GM19452 (cell line): ENCODE results near the gene RSPH6A.
A peak's percentile ranks its signal among the peaks of the same experiment; 100 is the strongest.

Experiments
- ATAC-seq: cut with Tn5 transposase; IDR thresholded peaks from one replicate; pipeline ENCODE4 v1.9.1; 2021; ENCODE audit not compliant: unreplicated experiment

The RSPH6A gene

DNA sequence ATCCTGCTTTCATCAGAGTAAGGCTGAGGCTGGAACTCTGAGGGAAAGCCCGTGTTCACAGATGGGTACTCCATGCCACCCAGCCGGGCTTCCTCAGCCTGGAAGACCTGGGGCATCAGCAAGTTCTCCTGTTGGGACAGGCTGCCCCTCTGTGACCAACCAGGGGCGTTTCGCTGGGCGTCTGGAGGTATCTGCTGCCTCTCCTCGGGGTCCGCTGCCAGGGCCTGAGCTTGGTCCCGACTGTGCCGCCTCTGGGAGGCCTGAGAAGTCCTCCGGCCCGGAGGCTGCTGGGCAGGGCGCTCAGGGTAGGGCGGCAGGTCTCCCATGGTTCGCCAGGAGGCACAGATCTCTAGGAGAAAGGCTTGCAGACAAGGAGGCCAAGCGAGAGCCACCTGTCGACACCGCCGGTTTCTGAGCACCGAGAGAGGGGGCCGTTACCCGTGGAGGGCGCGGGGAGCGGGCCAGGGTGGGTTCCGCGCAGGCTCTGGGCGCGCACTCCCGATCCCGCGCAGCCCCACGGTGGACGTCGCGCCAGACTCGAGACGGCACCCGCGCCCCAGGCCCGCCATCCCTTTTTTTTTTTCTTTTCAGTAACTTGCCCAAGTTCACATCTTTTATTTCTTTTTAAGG lies at the start of gene RSPH6A:
Gene RSPH6A, minus strand, starts transcription at position 458 of the 630 bp plus-strand sequence. Its CDS starts 132 bp downstream, at position 326.
- no peak for ATAC-seq

DNA sequence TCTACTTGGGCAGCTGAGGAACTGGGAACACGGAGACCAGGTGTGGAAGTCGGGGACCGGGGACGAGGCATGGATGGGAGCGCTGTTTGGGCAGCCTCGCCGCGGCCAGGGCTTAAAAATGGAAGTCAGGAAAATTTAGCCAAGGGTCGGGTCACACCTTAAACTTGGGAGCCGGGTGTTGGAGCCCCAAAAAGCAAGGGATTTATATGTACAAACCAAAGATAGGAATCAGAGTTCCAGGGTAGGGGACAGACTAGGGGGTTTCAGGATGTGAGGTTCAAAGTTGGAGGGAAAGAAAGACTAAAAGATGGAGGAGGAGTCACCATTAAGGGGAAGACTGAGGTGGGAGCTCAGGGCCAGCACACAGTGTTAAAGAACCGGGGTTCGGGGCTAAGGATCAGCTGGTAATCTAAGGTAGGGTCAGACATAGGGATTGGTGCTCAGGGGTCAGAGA lies 49.5 kb upstream of the RSPH6A start:
- no peak for ATAC-seq

DNA sequence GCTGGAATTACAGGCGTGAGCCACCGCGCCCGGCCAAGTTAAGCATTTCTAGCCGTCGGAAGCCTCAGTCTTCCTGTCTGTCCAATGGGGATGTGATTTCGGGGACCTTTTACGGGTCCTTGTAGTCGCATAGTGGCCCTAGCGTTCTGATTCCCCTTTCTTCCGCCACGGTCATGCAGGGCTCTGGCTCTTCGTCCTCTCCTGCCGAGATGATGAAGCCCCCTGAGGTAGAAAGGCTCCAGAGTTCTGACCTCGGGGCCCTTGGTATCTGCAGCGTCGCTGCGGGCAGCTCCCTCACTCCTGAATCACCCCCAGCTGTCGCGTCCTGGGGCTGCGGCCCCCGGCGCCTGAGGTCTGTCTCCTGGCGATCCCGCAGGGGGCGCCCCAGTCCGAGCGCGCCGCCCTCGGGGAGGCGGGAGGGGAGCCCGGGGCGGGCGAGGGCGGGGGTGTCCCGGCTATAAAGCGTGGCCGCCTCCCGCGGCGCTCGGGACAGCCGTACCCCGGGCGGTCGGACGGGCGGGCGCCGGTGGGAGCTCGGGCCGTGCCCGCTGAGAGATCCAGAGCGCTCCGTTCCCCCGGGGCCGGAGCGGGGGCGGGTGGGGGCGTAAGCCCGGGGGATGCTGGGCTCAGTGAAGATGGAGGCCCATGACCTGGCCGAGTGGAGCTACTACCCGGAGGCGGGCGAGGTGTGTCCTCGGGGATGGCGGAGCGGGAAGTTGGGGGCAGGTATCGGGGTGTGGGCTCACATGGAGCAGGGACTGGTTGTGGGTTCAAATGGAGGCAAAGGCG lies 48.9 kb upstream of the RSPH6A start, which contains the start of gene FOXA3:
Gene FOXA3, plus strand, starts transcription at position 487 of the 789 bp plus-strand sequence. Its CDS starts 131 bp downstream, at position 618.
- no peak for ATAC-seq

DNA sequence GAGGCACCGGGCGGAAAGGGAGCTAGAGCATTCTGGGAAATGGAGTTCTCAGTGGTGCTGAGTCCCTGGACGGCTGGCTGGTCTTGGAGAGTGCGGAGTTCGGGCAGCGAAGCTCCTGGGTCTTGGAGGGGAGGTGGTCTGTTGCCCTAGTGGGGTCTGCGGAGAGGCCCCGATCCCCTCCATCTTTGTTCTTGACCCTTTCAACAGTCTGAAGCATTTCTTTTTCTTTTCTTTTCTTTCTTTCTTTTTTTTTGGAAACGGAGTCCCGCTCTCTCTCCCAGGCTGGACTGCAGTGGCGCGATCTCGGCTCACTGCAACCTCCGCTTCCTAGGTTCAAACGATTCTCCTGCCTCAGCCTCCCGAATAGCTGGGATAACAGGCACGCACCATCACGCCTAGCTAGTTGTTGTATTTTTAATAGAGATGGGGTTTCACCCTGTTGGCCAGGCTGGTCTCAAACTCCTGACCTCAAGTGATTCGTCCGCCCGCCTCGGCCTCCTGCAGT lies 48.3 kb upstream of the RSPH6A start:
- no peak for ATAC-seq

DNA sequence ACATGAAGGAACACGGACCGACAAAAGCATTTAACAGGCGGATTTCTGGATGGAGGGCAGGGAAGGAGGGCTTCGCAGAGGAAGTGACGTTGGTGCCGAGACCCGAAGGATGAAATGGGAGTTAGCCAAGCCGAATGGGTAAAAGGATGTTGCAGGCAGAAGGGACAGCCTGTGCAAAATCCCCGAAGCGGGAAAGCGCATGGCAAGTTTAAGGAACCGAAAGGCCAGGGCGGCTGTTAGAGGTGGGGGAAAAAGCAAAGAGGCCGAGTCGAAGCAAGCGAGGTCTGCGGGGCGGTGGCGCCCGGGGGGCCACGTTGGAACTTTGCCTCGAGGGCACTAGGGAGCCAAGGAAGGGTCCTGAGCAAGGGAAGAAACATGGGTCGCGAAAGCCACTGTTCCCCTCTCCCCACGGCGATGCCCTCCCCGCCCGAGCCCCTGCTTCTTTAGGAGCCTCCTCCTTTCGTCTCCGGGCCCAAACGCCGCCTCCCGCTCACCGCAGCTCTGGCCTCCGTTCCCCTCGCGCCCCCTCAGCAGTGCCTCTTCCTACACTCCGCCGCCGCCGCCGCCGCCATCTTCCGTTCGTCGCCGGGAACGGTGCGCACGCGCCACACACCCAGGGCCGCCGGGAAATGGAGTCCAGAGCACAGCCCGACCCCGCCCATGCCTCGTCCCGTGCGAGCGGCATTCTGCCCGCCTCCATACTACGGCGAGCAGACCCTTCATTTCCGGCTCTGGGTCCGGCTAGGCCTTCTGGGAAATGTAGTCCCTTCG lies 47.6 kb upstream of the RSPH6A start, which contains the start of gene SYMPK:
Gene SYMPK, minus strand, starts transcription at position 584 of the 771 bp plus-strand sequence. CDS start 8,652 bp downstream, outside the sequence.
- ATAC-seq, result peak; percentile 85

DNA sequence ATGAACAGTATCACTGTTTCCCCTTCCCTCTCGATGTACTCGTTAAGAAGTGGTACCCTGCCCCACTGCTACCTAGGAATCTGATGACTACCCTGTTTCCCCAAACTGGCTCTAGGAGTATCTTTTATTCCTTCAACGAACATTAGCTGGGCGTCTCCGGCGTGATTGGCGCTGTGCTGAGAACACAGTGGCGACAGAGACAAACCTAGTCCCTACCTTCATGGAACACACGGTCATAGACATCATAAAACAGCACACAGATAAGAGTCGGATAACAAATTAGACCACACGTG lies 47.1 kb upstream of the RSPH6A start:
- ATAC-seq, result no peak

DNA sequence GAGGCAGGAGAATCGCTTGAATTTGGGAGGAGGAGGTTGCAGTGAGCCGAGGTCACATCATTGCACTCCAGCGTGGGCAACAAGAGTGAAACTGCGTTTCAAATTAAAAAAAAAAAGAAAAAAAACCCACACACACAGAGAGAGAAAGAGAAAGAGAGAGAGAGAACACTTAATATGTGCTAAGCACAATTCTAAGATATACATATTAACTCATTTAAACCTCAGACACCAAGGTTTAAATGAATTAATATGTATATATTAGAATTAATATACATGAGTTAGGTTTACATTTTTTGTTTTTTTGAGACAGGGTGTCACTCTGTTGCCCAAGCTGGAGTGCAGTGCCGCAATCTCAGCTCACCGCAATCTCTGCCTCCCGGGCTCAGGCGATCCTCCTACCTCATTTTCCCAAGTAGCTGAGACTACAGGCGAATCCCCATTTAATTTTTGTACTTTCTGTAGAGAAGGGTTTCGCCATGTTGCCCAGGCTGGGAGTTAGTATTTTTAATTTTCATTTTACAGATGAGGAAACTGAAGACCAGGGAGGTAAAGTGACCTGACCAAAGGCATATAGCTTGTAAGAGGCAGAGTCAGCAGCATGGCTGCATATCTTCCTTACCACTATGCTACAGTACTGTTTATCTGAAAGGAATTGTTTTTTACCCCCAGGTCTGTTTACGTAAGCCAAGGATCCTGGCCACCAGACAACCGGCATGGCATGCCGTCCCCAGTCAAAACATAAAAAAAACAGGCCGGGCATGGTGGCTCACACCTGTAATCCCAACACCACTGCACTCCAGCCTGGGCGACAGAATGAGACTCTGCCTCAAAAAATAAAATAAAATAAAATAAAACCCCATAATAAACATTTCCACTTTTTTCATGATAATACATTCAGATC lies 45.5 kb upstream of the RSPH6A start:
- no peak for ATAC-seq

DNA sequence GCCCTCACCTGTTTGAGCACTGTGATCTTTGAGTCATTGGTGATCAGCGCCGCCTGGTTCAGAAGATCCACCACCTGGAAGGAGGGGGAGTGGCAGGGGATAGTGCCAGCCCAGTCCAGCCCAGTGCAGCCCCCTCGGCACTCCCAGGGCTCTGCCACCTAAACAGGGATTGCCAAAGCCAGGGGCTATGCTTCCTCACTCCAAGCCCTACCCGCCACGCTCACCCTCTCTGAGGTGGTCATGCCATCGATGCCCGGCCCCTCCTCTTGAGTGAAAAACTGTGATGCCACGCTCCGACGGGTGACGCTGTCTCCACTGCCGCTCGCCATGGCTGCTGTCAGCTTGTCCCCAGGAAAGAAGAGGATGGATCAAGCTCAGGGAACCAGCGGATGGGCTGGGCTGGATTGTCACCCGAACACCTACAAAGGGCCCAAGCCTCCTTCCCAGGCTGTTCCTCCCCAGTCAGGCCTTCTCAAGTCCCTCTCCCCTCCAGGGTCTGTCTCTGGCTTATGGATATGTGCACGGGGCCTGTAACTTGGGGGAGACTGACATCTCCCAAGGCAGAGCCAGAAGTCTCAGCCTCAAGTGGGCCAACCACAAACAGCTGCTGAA lies 39.2 kb upstream of the RSPH6A start:
- ATAC-seq, result no peak

DNA sequence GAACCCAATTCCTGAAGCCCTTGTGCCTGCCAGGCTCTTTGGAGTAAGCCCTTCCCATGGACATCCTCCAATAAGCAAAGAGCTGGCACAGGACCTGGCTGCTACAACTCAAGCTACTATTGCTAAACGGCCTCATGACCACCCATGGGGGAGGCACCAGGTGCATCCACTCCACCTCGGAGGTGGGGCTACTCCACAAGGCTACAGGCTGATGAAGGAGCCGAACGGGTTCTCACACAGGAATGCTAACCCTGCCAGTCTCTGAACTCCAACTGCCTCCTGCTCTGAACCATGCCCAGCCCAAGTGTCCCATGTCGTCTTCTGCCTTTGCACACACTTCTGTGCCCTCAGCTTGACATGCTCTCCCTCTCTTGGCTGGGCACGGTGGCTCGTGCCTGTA lies 37.9 kb upstream of the RSPH6A start:
- ATAC-seq, result no peak

DNA sequence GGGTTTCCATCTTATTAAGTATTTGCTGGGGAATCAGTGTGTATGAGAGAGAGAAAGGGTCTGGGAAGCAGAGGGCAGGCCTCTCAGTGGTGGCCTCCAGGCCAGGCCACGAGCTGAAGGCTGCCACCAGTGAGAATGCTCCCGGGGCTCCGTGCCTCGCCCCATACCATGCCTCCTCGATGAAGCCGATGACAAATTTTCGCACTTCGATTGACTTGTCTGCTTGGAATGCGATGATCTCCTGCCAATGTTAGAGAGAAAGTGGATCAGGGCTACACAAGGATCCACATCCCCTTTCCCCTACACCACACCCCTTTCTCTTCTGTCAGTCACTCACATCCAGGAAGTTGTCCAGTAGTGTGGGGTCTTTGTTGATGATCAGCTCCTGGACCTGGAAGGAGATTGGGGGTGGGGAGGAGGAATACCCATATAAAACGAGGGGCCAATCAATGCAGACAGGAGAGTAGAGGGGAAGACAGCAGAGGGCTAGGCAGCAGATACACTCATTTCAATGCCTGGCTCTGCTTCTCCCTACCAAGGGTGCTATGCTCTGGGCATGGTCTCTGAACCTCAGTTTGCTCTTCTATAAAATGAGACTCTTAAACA lies 37.1 kb upstream of the RSPH6A start:
- ATAC-seq, result no peak

DNA sequence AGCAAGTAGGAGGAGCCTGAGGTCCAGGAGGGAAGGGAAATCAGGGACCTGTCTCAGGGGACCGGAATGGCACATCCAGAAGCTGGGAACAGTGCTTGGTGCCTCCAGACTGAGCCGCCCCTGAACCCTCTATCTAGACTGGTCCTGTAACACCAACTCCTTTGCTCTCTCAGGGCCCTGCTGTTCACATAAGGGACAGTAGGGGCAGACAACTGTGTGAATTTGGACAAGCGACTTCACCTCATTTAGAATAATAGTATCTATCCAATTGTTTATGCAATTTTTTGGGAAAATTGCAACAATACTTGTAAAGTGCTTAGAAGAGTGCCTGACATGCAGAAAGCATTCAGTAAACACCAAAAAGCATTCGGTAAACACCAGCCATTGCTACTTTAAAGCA lies 33.8 kb upstream of the RSPH6A start:
- ATAC-seq, result no peak

DNA sequence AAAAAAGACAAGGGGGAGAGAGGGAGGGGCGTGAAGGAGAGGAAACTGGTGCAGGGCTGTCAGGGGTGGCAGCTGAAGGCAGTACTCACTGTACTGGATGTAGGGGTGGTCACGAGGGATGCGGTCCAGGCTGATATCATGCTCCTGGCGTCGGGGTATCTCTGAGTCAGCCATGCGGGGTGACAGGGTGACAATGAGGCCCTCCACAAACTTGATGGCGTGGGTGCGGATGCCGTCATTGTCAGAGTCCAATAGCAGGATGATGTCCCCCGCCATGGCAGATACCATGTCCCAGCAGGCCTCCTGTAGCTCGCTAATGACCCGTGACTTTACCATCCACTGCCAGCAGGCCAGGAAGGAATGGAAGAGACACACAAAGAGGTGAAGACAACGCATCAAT lies 32.6 kb upstream of the RSPH6A start:
- ATAC-seq, result no peak

DNA sequence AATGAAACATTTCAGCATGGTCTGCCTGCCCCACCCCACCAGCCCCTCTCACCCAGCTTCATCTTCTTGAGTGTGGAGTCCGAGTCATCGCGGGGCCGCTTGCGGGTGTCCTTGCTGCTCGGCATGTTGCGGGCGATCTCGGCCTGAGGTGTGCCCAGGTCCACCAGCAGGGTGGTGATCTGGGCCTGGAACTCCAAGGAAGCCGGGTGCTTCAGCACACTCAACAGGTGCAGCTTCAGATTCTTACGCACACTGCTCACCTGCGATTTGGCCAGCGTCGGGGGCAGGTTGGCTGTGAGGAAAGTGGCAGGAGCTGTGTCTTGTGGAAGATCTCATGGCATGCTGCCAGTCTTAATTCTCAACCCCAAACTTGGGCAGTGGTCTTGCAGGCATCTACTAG lies 27.1 kb upstream of the RSPH6A start:
- ATAC-seq, result no peak

DNA sequence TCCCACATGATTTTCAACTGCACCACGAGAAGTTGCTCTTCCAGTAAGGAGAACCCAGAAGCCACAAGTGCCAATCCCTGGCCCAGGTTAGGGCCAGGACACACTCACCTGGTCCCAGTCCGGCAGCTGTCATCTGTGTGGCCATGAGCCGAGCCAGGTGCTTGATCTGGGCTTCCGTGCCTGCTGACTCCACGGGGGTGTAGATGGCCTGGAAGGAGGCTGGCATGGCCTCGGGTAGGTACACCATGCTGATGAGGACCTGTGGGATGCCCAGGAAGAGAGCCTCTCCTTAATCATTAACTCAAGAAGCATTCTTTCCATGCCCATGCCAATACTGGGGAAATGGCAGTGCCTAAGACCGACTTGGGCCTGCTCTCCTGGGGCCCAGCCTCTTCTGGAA lies 19.9 kb upstream of the RSPH6A start:
- no peak for ATAC-seq

DNA sequence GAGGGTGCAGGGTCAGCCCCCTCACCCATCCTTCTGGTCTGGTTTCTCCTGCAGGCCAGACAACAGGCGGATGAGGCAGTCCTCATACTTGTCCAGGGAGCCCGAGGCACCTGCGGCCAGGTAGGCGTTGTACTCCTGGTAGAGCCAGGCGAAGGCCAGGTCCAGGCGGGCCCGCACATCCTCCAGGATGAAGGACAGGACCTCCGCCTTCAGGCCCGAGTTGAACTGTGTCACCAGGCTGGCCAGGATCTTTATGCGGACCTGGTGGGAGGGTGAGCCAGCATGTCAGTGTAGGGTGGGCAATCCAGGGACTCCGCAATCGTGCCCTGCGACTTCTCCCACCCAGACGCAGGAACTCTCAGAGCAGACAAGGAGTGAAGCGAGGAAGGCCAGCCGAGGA lies 13.8 kb upstream of the RSPH6A start:
- no peak for ATAC-seq

DNA sequence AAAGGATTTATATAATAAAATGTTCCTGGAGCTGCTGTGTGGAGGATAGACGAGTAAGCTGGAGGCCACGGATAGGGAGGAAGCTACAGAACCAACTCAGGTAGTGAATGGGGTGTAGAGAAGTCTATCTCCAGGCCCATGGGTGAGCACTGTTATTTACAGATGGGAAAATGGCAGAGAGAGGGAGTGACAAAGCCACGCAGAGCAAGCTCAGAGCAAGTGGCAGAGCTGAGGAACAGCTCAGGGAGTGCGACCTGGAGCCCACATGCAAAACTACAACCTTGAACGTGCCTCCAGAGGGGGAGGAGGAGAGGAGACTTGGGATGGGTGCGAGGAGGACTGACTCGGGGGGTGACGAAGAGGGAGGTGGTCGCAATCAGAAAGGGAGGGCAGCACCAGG lies 13.4 kb upstream of the RSPH6A start:
- ATAC-seq, result no peak

DNA sequence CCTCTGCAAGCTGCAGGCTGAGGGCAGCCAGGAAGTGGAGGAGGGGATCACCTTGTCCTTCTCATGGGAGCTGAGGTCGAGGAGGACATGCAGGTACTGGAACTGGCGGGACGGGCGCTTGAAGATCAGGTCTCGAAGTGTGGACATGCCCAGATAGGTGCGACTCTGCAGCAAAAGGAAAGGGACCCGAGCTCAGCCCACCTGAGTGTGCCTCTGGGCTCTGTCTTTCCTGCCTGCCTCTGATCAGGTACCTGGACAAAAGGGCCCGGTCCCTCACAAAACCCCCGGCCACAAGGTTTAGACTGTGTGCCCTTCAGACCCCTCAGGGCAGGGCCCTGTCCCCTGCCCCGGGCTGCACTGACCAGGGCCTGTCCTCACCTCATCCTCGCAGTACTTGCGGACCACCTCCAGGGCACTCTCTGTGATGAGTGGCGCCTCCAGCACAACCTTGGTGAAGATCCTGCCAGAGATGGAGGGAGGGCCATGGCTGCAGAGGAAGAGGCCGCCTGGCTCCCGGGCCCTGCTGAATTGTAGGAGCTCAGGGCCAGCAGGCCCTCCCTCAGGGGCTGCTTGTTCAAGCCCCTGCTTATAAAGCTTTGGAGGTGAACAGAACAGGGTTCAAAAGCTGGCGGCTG lies 12.5 kb upstream of the RSPH6A start:
- ATAC-seq, result no peak

DNA sequence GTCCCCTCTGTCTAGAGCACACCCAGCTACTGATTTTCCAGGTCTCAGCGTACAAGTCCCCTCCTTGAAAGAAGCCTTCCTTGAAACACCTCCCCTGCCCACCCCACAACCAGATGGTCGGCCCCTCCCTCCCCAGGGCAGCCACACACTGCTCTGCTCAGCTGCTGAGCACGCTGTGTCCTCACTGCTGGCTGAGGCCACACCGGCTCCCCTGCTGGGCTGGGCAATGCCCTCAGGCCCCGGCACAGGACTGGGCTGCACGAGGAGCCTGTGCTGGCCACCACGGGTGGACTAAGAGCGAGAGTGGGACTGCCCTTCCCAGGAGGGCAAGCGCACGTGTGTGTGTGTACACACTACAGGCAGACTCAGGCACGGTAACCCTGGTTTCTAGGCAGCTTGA lies 11.8 kb upstream of the RSPH6A start:
- no peak for ATAC-seq
